Fibroblast of pulmonary artery (primary cell): Measurements from ENCODE around the gene F7.

Experiments
- DNase-seq: peaks from one replicate; pipeline ENCODE4 v3.0.0-alpha.2; 2010; ENCODE audit warnings: low read depth
- H3K4me3 ChIP-seq: replicated peaks from 2 replicates; pipeline ENCODE4 v1.5.1; 2011; ENCODE audit warnings: low read depth, mild to moderate bottlenecking, control low read depth, low read length, moderate library complexity
- CTCF ChIP-seq: IDR thresholded peaks from 2 replicates; pipeline ENCODE4 v1.5.1; 2011; ENCODE audit warnings: mild to moderate bottlenecking, control low read depth, low read length, inconsistent platforms; ENCODE audit errors: missing control alignments

F7 gene

GRCh38 chr13:113091891-113092775 lies 13.5 kb upstream of the F7 start:
- no peak overlapping the region for H3K4me3 ChIP-seq
- DNase-seq: no peak
- TF ChIP-seq CTCF: no peak

- TF ChIP-seq CTCF: no peak
- no peak for DNase-seq
- H3K4me3 ChIP-seq: no peak overlapping the region
Measured at GRCh38 chr13:113092776-113093579, 12.6 kb upstream of the F7 start.

GRCh38 chr13:113093580-113094409 lies 11.8 kb upstream of the F7 start:
- DNase-seq: no peak
- H3K4me3 ChIP-seq: no peak overlapping the region
- TF ChIP-seq CTCF: no peak

GRCh38 chr13:113094410-113094800 lies 11.2 kb upstream of the F7 start:
- no peak for TF ChIP-seq CTCF
- DNase-seq: no peak
- H3K4me3 ChIP-seq: no peak overlapping the region

GRCh38 chr13:113095146-113096051 lies 10.2 kb upstream of the F7 start:
- TF ChIP-seq CTCF: no peak
- H3K4me3 ChIP-seq: no peak overlapping the region
- DNase-seq: no peak

GRCh38 chr13:113096052-113096744 lies 9.4 kb upstream of the F7 start:
- no peak for TF ChIP-seq CTCF
- H3K4me3 ChIP-seq: no peak overlapping the region
- no peak for DNase-seq
